GM19438 (cell line): ENCODE measurements around the gene CD160.

ENCODE experiments used
- ATAC-seq: cut with Tn5 transposase; IDR thresholded peaks from one replicate; pipeline ENCODE4 v1.9.1; 2021; ENCODE audit warnings: low read depth; ENCODE audit not compliant: unreplicated experiment

Gene CD160

DNA sequence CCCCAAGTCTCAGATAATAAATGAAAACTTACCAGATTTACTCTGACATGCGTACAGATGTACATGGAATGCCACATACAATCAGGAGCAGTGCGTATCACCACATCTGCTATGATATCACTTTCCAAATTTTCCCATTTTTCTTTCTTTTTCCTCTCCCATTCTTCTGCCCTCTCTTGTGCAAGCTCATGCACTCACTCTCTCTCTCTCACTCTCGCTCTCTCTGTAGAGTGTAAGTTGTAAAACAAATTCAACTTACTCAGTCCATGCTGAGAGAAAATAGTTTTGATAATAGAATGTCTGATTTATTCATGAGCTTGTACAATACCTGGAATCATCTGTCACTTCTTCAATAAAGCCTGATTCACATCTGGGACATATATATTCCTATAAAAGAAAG lies 69.3 kb downstream of the CD160 start:
- ATAC-seq, result no peak
